HG02798 (cell line): ENCODE results near the gene SLC35A1.
"Not testable (repeated sequence)": the region's sequence is repeated elsewhere in the genome, so short reads cannot be mapped to it uniquely, and the experiment has no call there.

Experiments used
- ATAC-seq: cut with Tn5 transposase; IDR thresholded peaks from one replicate; pipeline ENCODE4 v1.9.1; 2021; ENCODE audit warnings: mild to moderate bottlenecking; ENCODE audit not compliant: unreplicated experiment, poor library complexity

The SLC35A1 gene, protein sequence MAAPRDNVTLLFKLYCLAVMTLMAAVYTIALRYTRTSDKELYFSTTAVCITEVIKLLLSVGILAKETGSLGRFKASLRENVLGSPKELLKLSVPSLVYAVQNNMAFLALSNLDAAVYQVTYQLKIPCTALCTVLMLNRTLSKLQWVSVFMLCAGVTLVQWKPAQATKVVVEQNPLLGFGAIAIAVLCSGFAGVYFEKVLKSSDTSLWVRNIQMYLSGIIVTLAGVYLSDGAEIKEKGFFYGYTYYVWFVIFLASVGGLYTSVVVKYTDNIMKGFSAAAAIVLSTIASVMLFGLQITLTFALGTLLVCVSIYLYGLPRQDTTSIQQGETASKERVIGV

DNA sequence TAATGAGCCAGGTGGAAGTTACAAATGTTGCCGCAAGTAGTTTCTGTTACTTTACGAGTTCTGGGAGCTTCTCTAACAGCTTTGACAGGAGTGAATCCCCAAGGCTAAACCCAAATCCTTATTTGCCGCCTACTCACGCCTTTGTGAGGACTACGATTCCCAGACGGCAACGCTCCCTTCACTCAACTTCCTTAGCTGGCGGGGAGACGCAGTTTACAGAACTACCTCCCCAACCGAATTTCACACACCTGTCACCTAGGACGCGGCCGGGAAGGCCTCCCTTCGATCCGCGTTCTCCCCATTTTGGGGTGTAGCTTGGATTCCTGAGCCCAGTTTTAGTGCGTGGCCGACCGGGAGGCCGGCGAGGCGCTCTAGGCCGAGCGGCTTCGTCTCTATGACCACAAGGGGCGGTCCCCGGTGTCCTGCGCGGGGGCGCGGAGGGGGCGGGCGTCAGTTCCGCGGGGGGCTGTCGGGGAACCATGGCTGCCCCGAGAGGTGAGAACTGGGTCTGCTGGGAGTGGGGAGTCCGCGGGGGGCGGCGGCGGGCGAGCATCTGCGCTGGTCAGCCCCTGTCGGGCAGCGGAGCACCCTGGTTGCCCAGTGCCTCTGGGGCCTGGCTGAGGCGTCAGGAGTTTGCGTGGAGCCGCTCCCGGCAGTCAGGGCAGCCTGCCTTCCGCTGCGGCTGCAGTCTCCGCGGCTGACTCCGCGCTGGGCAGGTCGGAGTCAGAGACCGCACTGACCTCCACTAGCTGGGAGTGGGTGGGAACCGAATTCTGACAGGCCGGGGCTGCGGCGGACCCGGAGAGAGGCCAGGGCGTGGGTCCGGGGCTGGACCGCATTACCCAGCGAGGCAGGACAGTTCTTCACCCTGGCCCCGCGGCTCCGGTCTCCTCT lies at the start of gene SLC35A1:
Gene SLC35A1, plus strand, starts transcription at position 450 of the 894 bp plus-strand sequence. Its CDS starts 30 bp downstream, at position 480.
- ATAC-seq, result peak; percentile 96

DNA sequence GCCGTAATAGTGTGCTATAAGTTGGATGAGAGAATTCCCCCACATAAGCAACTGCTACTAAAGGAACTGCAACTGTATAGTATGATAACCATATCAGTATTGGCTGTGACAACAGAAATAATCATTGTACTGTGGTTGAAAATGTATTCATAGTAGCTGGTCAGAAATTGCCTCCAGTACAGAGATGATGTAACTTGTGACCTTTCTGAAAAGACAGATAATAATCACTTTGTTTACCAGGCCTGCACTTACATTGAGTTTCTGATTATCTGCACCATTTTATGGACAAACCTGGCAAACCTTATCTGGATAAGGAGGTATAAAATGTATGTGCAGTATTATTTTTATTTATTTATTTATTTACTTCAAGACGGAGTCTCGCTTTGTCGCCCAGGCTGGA lies 46.0 kb upstream of the SLC35A1 start:
- no peak for ATAC-seq

DNA sequence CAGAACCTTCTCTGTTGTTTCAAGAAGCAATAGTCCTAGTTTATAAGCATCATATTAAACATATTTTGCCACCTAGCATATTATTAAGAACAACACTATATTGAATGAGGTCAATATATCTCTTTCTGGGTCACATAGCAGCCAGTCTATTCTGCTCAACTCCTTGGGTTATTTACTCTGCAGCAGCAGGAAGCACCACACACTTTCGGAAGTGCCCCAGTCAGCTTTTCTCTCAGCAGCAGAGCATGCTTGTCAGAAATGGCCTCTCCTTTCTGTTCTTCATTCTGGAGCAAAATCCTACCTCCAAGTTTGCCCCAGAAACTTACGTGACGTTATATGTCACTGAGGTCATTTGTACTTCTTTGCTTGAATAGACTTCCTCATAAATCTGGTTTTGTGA lies 42.3 kb upstream of the SLC35A1 start:
- ATAC-seq, result no peak

DNA sequence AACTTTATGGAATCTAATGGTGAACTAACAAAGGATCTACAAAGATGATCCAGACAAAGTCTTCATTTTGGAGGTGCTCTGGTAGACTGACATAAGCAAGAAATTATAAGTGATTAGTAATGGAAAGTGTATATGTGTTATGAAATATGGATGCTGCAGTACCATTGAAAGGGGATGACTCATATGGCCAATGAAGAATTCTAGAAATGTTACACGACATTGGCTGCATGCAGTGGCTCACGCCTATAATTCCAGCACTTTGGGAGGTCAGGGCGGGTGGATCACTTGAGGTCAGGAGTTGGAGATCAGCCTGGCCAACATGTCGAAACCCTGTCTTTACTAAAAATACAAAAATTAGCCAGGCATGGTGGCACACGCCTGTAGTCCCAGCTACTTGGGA lies 41.5 kb upstream of the SLC35A1 start:
- no peak for ATAC-seq

DNA sequence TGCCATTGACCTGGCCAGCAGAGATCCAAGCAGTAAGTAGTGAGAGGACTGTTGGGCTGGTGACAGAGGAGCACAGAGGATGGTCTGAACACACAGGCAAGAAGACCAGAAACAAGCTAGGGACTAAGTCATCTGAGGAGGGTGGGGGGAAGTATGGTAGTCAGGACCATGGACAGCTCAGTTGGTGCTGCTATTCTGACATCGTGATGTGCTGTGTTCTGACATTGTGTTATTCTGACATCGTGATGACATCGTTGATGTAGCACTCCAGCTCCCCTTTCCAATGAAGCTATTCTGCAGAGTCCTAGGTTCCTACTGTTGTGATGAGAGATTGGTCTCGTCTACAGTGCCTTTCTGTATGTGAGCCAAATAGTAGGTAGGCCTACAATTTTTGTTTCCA lies 36.3 kb upstream of the SLC35A1 start:
- ATAC-seq, result peak; percentile 56

DNA sequence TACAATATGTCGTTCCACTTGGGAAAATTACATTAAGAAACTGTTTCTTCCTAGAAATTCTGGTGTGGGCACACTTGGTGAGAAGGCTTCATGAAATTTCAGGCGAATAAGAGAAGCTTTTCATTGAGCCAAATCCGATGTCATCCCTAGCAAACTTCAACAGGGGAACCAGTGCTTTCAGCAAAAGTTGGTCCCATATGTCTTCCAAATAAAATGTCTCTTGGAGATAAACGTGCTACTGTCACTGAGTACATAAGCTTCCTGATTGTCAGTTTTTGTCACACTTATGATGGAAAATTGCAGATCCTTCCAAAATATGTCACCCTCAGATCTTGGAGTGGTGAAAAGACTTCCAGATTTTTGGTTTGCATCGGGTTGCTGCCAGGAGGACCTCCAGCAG lies 31.1 kb upstream of the SLC35A1 start:
- no peak for ATAC-seq

DNA sequence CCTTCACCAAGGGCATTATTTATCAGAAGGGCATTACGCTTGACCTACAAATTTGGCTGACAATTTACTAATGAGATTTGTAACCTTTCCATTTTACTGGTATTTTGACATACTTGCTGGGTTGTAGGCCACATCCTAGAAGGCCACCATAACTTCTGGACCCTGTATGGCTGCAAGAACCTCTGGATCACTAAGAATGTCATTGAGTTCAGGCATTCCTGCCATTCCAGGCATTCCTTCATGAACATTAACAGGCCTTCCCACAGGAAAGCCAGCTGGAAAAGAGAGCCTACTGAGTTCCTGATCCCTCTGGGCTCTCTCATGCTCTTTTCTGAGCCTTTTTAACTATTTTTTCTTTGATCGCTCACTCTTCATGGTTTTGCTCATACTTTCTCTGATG lies 28.4 kb upstream of the SLC35A1 start:
- ATAC-seq, result no peak

DNA sequence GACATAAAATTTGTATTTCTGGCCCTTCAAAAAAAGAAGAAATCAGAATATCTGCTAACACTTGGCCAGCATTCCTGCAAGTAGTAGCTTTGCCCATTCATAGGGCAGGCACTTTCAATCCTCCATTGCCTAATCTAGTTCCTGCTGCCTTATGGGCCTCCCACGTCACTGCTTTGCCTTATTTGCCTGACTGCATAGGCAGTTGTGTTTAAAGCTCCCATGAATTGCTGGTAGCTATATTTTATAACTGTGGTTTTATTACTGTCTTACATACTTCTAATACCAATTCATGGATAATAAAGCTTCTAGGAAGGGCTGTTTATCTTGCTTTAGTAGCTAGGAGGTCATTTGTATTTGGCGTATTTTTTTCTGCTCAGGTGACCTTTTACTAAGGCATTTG lies 7.7 kb upstream of the SLC35A1 start:
- ATAC-seq, result no peak

DNA sequence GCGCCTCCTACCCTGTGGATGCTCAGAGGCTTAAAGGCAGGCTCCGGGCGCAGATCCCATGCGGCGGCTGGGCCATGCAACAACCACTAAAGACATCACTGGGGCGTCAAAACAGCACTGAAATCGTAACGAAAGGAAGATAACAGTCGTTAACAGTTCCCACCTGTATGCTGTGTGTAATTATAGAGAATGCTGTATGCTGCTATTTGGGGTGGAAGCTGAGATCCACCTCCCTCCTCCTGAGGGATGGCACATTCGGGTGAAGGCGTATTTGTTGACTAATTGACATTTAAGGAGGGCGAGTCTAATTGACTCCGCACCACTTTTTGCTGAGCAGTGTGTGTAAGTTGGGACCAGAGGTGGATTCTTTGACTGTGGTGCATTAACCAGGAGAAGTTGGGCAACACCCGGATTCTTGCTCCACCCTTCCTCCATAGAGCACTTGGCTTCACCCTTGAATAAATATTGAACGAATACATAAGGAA lies 687 bp downstream of the SLC35A1 start:
- peak; percentile 65 for ATAC-seq

DNA sequence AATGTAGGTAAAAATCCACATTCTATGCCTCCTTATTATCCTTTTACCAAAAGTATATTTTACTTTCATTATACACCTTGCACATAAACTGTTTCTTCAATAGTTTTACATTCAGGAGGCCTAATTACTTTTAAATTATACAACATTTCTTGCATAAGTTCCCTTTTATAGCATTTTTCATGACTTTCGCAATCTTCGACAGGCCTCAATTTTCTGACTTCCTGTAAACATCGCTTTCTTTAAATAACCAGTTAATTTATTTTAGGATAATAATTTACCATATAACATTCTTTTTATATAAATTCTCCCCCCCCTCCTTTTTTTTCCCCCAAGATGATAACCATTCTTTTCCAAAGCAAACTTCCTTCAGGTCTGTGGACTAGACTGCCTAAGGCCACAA lies 9.2 kb downstream of the SLC35A1 start:
- ATAC-seq, result no peak

DNA sequence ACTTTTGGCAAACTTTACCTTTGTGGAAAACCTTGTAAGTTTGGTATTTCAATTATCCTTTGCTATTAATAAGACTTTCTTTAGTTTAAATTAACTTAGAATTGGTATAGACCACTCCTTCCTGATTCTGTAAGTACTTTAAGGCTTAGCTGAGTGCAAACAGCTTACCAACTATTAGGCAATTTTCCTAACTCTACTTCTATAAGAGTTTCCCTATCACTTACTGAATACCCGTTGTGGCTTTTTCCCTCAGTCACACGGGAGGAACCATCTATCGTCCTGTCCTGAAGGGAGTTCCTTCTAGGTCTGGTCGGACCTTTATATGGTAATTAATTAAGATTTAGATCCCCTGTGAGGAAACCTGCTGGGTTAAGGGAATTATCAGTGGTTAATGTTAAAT lies 9.6 kb downstream of the SLC35A1 start:
- no peak for ATAC-seq

DNA sequence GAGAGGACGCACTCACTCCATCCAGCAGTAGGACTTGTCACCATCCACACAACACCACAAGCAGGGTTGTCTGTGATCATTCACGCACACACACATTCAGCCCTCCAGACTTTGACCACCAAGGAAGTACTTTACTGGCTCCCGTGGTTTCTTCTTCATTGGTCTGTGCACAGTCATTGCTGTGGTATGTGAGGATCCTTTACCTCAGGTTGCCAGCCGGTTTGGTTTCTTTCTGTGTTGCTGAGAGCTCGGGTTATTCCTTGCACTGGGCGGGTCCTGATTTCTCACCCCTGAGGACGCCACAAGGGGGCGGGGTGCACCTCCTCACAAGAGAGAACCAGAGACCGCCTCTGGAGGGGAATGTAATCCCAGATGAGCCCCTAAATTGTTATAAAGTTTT lies 11.2 kb downstream of the SLC35A1 start:
- no peak for ATAC-seq

DNA sequence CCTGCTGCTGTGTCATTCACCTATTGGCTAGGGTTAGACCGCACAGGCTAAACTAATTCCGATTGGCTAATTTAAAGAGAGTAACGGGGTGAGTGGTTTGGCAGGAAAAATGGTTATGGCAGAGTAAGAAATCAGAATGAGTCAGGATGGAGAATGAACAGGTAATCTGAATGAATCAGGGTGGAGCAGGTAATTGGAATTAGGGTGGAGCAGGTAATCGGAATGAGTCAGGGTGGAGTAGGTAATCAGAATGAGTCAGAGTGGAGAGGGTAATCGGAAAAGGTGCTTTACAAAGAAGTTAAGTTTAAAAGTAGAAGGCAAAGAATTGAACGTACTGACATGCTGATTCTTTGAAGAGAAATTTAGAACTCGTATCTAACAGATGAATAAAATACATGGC lies 11.7 kb downstream of the SLC35A1 start:
- no peak for ATAC-seq

DNA sequence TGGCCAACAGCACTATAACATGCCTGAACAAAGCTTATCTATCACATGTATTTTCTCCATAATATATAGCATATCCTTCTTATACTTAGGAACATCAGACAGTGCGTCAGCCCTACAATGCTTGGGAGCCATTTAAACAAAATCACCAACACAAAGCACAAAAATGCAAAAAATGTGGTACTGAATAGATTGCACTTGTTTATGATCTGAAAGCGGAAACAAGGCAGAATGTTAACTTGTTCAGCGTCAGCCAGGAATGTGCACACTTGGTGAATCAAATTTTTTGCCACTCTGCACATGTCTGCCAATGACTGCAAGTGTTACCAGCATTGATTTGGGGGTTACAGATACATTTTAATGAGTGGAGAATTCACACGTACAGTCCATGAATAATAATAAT lies 14.8 kb downstream of the SLC35A1 start:
- ATAC-seq, result no peak

DNA sequence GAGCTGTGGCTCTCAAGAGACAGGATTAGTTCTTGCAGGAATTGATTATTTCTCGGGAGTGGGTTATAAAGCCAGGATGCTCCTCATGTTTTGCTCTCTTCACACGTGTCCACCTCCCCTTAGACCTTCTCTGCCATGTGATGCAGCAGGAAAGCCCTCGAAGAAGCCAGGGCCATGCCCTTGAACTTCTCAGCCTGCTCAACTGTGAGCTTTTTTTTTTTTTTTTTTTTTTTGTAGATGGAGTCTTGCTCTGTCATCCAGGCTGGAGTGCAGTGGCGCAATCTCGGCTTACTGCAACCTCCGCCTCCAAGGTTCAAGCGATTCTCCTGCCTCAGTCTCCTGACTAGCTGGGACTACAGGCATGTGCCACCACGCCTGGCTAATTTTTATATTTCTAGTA lies 16.6 kb downstream of the SLC35A1 start:
- ATAC-seq, result not testable (repeated sequence)

DNA sequence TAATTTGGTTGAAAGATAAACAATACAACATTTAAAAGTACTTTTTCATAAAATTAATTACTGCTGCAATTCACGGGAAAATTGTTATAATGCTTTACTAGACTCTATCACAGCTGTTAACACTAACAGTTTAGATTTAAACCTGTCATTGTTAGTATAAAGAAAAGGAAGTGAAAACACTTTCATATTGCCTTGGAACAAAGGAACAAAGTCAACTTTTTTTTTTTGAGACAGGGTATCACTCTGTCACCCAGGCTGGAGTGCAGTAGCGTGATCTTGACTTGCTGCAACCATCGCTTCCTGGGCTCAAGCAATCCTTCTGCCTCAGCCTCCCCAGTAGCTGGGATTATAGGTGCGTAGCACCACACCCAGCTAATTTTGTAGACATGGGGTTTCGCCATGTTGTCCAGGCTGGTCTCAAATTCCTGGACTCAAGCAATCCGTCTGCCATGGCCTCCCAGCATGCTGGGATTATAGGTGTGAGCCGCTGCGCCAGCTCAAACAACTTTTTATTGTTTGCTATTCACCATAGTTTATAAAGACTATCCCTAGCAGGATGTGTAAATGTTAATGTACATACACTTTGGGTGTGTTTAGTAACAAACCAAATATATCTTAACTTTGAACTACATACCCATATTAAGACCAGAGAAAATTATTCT lies 22.1 kb downstream of the SLC35A1 start:
- peak; percentile 54 for ATAC-seq

DNA sequence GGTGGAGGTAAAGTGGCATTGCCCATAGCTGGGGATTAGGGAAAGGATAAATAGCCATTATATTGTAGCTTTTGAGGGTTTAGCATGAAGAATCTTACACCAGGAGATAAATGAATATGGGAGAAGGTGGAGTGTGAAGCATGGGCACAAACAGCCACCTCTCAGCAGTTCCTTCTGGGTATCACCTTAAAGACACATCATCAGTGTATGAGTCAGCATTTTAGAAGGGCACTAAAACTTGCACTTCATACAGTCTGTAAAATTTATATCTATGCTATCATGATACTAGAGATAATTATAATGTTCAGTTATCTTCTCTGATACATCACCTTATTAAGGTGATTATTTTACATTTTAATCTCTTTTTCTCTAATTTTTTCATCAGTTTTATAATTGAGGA lies 25.3 kb downstream of the SLC35A1 start:
- no peak for ATAC-seq

DNA sequence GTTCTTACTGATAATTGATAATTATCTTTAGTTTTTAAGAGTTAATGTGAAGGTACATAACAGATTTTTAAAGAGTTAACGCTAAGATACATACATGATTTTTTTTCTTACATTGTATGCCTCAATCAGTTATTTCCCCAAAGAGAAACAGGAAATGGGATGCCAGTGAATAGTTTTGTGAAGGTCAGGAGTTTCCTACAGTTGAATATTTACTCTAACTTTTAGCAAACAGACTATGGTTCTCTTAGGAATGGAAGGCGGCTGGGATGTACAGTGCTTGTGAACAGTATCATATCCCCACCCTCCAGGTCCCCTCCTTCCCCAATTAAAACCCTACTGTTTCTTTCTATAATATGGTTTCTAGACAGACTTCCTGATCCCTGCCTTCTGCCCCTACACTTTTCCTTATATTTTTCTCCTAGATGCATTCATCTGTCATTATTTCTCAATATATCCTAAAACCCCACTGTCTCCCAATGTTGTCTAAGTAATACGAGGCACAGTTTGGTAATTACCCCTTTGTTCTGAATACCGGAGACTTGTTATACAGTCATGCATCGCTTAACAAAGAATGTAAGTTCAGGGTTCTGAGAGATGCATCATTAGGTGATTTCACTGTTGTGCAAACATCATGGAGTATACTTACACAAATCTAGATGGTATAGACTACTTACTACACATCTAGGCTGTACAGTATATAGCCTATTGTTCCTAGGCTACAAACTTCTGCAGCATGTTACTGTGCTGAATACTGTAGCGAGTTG lies 29.2 kb downstream of the SLC35A1 start:
- ATAC-seq, result no peak

DNA sequence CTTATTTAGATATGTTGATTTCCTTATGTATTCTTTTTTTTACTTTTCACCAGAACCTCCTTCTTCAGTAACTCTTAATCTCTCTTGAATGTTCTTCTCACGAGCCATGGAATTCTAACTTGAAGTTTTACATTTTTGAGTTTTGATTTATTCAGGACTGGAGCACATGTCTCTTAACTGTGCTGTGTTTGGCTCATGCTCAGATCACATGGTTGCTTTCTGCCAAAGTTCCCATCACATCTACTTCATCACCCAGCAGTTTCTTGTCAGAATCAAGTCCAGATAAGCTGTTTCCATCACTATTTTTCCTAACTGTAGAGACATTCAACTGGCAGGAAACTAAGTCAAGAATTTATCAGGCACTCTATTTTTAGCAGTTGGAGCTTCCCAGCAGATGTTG lies 31.7 kb downstream of the SLC35A1 start:
- no peak for ATAC-seq

DNA sequence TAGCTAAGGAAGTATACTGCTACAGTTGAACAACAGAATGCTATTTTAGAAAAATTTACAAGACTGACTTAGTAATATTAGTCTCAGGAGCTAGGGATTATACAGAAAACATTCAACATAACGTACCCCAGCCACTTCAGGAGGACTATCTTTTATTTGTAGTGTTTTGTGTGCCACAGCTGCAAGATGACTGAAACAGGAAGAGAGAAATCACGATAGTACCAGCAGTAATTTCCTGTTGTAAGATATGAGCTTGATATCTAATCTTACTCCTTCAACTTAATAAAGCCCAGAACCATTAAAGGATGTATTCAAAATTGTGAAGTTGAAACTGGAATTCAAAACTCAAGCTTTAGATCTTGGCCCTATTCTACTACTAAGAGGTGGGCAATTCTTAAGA lies 42.1 kb downstream of the SLC35A1 start:
- ATAC-seq, result no peak
